Activated naive CD8-positive, alpha-beta T cell (primary cell): ENCODE results near the gene FBXO7.
"Not testable (repeated sequence)": the region's sequence is repeated elsewhere in the genome, so short reads cannot be mapped to it uniquely, and the experiment has no call there.

Experiments
- H3K27ac Mint-ChIP-seq: one replicate; pipeline ENCODE4 v1.8.0; 2021; ENCODE audit warnings: mixed read lengths
- H3K27me3 Mint-ChIP-seq: one replicate; pipeline ENCODE4 v1.8.0; 2021; ENCODE audit warnings: mixed read lengths
- H3K36me3 Mint-ChIP-seq: one replicate; pipeline ENCODE4 v1.8.0; 2021; ENCODE audit warnings: mixed read lengths
- H3K4me1 Mint-ChIP-seq: one replicate; pipeline ENCODE4 v1.8.0; 2021; ENCODE audit warnings: low read depth, mixed read lengths
- H3K4me3 Mint-ChIP-seq: one replicate; pipeline ENCODE4 v1.8.0; 2021; ENCODE audit warnings: mild to moderate bottlenecking, mixed read lengths
- H3K9me3 Mint-ChIP-seq: one replicate; pipeline ENCODE4 v1.8.0; 2021; ENCODE audit warnings: low read depth, mixed read lengths

FBXO7 gene

GRCh38 chr22:32478552-32478951 is 3.9 kb downstream of the FBXO7 start:
- H3K27me3 Mint-ChIP-seq, H3K4me3 Mint-ChIP-seq, H3K36me3 Mint-ChIP-seq, H3K9me3 Mint-ChIP-seq: not testable (repeated sequence)
- peaks cover 35% of the 10 kb centered on the region for H3K4me1 Mint-ChIP-seq
- H3K27ac Mint-ChIP-seq = peak overlapping the region; percentile 16

- Mint-ChIP-seq H3K4me1 (peaks cover 30% of the 10 kb centered on the region), H3K27me3 (no peaks in the 10 kb centered on the region), H3K9me3 (no peaks in the 10 kb centered on the region), H3K4me3 (peak overlapping the region; percentile 12), H3K36me3 (peaks cover 5% of the 10 kb centered on the region), H3K27ac (peak overlapping the region; percentile 16)
Measured at GRCh38 chr22:32478994-32479393, 4.4 kb downstream of the FBXO7 start.

DNA sequence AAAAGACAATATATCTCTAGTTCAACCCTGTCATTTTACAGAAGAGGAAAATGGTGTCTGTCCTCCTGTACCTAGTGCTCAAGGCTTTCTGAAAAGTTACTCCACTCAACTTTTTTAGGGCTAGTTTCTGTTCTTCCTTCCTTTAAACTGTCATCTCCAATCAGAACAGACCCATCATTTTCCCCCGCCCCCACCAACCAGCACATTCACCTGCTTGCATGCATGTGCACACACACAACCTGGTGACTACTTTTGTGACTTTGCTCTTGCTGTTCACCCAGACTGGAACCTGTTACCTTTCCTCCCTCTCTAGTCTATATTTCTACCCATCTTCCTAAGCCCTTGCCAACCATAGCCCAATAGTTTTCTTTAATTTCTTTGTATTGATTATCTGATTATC is 5.6 kb downstream of the FBXO7 start:
- H3K4me1 Mint-ChIP-seq = peaks cover 29% of the 10 kb centered on the region
- peak overlapping the region; percentile 18 for H3K4me3 Mint-ChIP-seq
- no peaks in the 10 kb centered on the region for H3K9me3 Mint-ChIP-seq
- peak overlapping the region; percentile 31 for H3K27ac Mint-ChIP-seq
- H3K27me3 Mint-ChIP-seq = no peaks in the 10 kb centered on the region
- H3K36me3 Mint-ChIP-seq = peaks cover 5% of the 10 kb centered on the region

DNA sequence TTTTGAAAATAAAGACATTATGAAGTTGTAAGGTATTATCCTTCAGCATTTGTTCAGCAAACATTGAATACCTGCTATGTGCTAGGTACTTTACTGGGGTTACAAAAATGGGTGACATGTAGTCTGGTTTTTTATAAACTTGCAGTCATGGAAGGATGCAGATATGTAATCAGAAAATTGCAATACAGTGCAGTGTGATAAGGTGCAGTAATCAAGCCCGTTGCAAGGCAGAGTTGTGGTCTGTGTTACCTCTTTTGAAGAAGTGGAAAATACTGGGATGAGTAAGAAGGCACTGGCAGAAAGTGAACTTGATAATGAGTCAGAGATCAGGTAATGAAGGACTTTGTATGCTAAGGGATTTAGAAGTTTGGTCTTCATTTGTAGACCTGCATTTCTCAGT is 8.1 kb downstream of the FBXO7 start:
- H3K4me1 Mint-ChIP-seq = peaks cover 22% of the 10 kb centered on the region
- H3K9me3 Mint-ChIP-seq = no peaks in the 10 kb centered on the region
- H3K4me3 Mint-ChIP-seq = no peak overlapping the region
- H3K27me3 Mint-ChIP-seq = no peaks in the 10 kb centered on the region
- H3K27ac Mint-ChIP-seq = no peak overlapping the region
- peaks cover 8% of the 10 kb centered on the region for H3K36me3 Mint-ChIP-seq

- Mint-ChIP-seq H3K27me3 (no peaks in the 10 kb centered on the region), H3K9me3 (no peaks in the 10 kb centered on the region), H3K4me3 (no peak overlapping the region), H3K4me1 (peaks cover 5% of the 10 kb centered on the region), H3K36me3 (peaks cover 7% of the 10 kb centered on the region), H3K27ac (peak overlapping the region; percentile 75)
Measured at GRCh38 chr22:32486656-32487390, 12.2 kb downstream of the FBXO7 start.

- Mint-ChIP-seq H3K9me3 (no peaks in the 10 kb centered on the region), H3K27ac (peak overlapping the region; percentile 75), H3K4me1 (peaks cover 6% of the 10 kb centered on the region), H3K4me3 (no peak overlapping the region), H3K27me3 (no peaks in the 10 kb centered on the region), H3K36me3 (peaks cover 12% of the 10 kb centered on the region)
Measured at GRCh38 chr22:32487461-32487860, 12.8 kb downstream of the FBXO7 start.

DNA sequence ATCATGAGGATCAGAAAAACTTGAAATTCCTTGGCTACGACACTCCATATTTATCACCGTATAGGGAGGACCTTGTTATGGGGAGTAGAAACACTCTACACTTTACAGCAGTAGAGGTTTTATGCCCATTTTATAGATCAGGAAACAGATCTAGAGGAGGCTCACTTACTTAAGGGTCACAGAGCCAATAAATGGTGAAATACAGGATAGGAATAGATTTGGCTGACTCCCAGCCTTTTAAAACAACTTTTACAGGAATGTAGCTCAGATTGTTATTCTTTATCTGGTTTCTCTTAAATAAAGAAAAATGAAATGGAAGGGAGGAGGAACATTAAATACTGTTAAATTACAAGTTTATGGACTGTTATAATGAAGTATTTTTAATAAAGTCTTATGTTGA is 14.8 kb downstream of the FBXO7 start:
- no peaks in the 10 kb centered on the region for H3K27me3 Mint-ChIP-seq
- peaks cover 12% of the 10 kb centered on the region for H3K36me3 Mint-ChIP-seq
- H3K9me3 Mint-ChIP-seq = no peaks in the 10 kb centered on the region
- peaks cover 8% of the 10 kb centered on the region for H3K4me1 Mint-ChIP-seq
- no peak overlapping the region for H3K4me3 Mint-ChIP-seq
- peak overlapping the region; percentile 54 for H3K27ac Mint-ChIP-seq

DNA sequence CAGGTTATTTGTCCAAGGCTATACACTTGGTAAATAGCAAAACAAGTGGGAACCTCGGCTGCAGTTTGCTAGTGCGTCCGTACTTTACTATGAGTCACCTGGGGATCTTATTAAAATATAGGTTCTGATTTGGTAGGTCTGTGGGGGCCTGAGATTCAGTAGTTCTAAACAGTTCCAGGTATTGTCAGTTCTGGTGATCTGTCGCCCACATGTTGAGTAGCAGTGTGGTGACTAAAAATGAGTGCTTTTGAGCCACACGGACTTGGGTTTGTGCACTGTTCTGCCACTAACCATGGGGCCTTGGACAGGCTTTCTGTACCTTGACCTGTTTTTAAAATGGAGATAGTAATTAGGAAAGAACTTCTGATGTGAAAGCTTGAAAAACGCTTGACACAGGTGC is 15.7 kb downstream of the FBXO7 start:
- peaks cover 12% of the 10 kb centered on the region for H3K36me3 Mint-ChIP-seq
- peaks cover 8% of the 10 kb centered on the region for H3K4me1 Mint-ChIP-seq
- H3K27ac Mint-ChIP-seq = peak overlapping the region; percentile 41
- H3K9me3 Mint-ChIP-seq = no peaks in the 10 kb centered on the region
- no peak overlapping the region for H3K4me3 Mint-ChIP-seq
- no peaks in the 10 kb centered on the region for H3K27me3 Mint-ChIP-seq

DNA sequence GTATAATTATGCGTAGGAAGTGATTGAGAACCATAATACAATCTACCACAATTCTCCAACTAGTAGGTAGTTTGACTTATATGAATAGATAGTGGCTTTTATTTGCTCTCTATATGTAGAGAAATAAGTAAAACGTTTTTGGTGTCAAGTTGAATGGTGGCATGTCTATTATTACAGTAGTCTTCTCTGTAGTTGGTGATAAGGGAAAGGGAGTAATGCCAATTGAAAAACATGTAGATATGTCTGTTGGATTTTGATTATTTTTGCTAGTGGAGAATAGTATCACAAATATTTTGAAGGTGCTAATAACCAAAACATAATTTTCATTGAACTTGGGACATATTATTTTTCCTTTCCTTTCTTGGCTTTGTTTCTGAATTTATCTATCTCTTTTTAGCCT is 17.5 kb downstream of the FBXO7 start:
- H3K27me3 Mint-ChIP-seq = no peaks in the 10 kb centered on the region
- H3K4me1 Mint-ChIP-seq = peaks cover 6% of the 10 kb centered on the region
- peak overlapping the region; percentile 61 for H3K27ac Mint-ChIP-seq
- H3K4me3 Mint-ChIP-seq = no peak overlapping the region
- H3K9me3 Mint-ChIP-seq = no peaks in the 10 kb centered on the region
- H3K36me3 Mint-ChIP-seq = peaks cover 11% of the 10 kb centered on the region

DNA sequence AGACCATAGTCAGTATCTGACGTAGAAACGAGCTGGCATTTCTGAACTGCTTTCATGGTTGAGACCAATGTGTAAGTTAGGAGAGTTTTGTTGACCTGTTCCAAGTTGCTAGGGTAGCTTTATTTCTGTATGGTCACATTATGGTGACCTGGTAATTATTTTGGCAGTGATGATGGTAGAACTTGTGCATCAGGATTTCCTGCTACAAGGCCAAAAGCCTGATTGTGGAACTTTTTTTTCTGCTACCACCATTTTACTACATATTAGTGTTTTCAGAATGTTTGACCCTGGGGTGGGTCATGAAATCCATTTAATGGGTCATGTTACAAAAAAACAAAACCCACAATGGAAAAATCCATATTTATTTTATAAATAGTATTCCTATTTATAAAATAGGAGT is 18.9 kb downstream of the FBXO7 start:
- Mint-ChIP-seq H3K4me3 (no peak overlapping the region), H3K9me3 (no peaks in the 10 kb centered on the region), H3K4me1 (peaks cover 5% of the 10 kb centered on the region), H3K36me3 (peaks cover 7% of the 10 kb centered on the region), H3K27ac (no peak overlapping the region), H3K27me3 (no peaks in the 10 kb centered on the region)

DNA sequence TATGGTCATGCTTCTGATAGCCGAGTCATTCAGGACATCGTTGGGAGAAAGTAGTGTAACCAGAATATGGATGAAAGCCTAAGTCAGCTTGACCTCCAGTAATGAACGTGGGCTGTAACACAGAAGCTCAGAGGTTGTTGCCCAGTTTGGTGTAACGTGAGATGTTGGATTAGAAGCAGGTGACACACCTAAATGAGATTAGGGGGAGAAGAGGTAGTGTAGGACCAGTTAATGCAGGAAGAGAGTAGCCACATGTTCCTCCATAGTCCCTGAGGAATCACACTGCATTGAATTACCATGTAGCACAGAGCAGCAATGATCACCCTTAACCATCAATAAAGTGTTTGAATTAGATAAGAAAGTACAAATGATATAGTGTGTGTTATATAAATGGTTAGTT is 20.4 kb downstream of the FBXO7 start:
- no peak overlapping the region for H3K27ac Mint-ChIP-seq
- no peak overlapping the region for H3K4me3 Mint-ChIP-seq
- no peaks in the 10 kb centered on the region for H3K9me3 Mint-ChIP-seq
- H3K27me3 Mint-ChIP-seq = no peaks in the 10 kb centered on the region
- peaks cover 5% of the 10 kb centered on the region for H3K4me1 Mint-ChIP-seq
- peaks cover 7% of the 10 kb centered on the region for H3K36me3 Mint-ChIP-seq

- Mint-ChIP-seq H3K27ac (peak overlapping the region; percentile 17), H3K9me3 (no peaks in the 10 kb centered on the region)
Measured at GRCh38 chr22:32499666-32500065, 25.1 kb downstream of the FBXO7 start.

DNA sequence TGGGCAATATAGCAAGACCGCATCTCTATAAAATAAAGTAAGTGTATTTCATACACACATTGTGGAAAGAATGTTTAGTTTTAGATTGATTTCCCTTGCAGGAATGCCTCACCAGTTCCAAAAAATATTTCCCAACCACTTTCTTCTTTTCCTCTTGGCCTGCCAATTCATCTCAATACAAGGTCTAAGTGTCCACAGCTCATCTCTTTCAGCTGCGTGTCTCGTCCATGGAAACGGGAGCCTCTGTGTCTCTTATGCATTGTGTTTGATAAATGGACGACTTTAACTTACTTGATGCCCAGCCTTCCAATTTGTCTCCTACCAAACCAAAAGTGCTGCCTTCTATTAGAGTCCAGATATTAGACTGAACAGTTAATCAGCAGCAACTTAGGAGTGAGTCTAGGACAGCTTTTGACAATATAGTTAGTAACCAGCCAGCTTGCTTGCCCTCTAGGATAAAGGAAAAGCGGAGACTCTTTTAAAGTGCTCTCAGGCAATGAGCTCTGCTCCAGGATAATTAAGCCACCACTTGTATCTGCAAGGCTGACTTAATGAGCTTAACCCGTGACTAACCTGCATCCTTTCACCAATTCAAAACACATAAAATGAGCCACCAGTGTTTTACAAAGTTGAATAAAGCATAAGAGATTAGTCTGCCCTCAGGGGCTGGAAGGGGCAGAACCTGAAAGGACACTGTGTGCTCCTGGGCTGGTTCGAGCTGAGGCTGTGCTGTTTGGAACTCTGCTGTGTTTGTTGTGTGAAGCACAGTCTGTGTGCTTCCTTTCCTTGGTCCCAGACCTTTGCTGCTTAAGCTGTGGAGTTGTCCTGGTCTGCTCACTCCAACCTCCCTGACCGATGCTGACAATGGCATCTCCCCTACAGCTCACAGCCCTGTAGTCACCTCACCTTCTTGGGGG is 27.5 kb downstream of the FBXO7 start:
- Mint-ChIP-seq H3K4me3 (no peak overlapping the region), H3K9me3 (no peaks in the 10 kb centered on the region), H3K27ac (no peak overlapping the region), H3K4me1 (no peaks in the 10 kb centered on the region), H3K36me3 (peaks cover 3% of the 10 kb centered on the region), H3K27me3 (no peaks in the 10 kb centered on the region)

More at GRCh38 chr22:32499666-32500065, 25.1 kb downstream of the FBXO7 start:
- H3K27me3 Mint-ChIP-seq = no peaks in the 10 kb centered on the region
- no peaks in the 10 kb centered on the region for H3K4me1 Mint-ChIP-seq
- no peak overlapping the region for H3K4me3 Mint-ChIP-seq
- peaks cover 2% of the 10 kb centered on the region for H3K36me3 Mint-ChIP-seq

DNA sequence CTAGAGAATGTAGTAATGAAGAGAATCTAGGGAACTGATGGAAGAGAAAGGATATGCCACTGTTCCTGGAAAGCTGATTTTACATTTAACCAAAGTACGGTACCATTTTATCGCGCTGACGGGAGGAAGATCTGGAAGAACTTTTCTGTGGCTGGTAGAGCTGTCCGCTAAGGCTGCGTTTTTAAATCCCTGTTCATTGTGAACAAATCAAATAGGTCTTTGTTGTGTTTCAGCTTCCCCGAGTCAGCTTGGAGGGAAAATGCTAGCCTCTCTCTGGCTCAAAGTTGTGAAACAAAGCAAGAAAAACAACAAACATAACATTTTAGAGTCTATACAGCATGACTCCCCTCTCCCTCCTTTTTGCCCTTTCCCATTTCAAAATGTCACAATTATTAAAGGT is 34.4 kb downstream of the FBXO7 start:
- H3K36me3 Mint-ChIP-seq = peaks cover 9% of the 10 kb centered on the region
- H3K4me3 Mint-ChIP-seq = no peak overlapping the region
- no peaks in the 10 kb centered on the region for H3K4me1 Mint-ChIP-seq
- no peak overlapping the region for H3K27ac Mint-ChIP-seq
- H3K27me3 Mint-ChIP-seq = no peaks in the 10 kb centered on the region
- no peaks in the 10 kb centered on the region for H3K9me3 Mint-ChIP-seq

GRCh38 chr22:32511274-32511673 is 36.7 kb downstream of the FBXO7 start:
- H3K4me1 Mint-ChIP-seq = no peaks in the 10 kb centered on the region

More at GRCh38 chr22:32511274-32511673, 36.7 kb downstream of the FBXO7 start:
- peaks cover 9% of the 10 kb centered on the region for H3K36me3 Mint-ChIP-seq
- H3K4me3 Mint-ChIP-seq = no peak overlapping the region
- no peaks in the 10 kb centered on the region for H3K27me3 Mint-ChIP-seq
- H3K9me3 Mint-ChIP-seq = no peaks in the 10 kb centered on the region
- no peak overlapping the region for H3K27ac Mint-ChIP-seq
